IPS-18a (cell line): ENCODE data around the gene RANBP17.

Source experiments
- H3K27ac ChIP-seq: one replicate; pipeline ENCODE4 v1.5.1; 2013; ENCODE audit warnings: low read length
- H3K27me3 ChIP-seq: one replicate; pipeline ENCODE4 v1.6.1; 2013; ENCODE audit warnings: mild to moderate bottlenecking, low read length; ENCODE audit not compliant: control insufficient read depth, insufficient read depth
- H3K36me3 ChIP-seq: one replicate; pipeline ENCODE4 v1.6.1; 2013; ENCODE audit warnings: low read depth, low read length; ENCODE audit not compliant: control insufficient read depth
- H3K4me1 ChIP-seq: one replicate; pipeline ENCODE4 v1.6.1; 2013; ENCODE audit warnings: low read depth, low read length; ENCODE audit not compliant: control insufficient read depth
- H3K4me3 ChIP-seq: one replicate; pipeline ENCODE4 v1.5.1; 2013; ENCODE audit warnings: low read length
- H3K9ac ChIP-seq: one replicate; pipeline ENCODE4 v1.6.1; 2013; ENCODE audit warnings: mild to moderate bottlenecking, low read length, moderate library complexity
- H3K9me3 ChIP-seq: one replicate; pipeline ENCODE4 v1.6.1; 2013; ENCODE audit warnings: low read depth, low read length; ENCODE audit not compliant: control insufficient read depth

The RANBP17 gene

GRCh38 chr5:171335616-171336015 is 473.8 kb downstream of the RANBP17 start:
- Histone ChIP-seq H3K36me3 (no peaks in the 10 kb centered on the region), H3K4me3 (no peak overlapping the region), H3K9ac (no peak overlapping the region), H3K27me3 (peaks cover 41% of the 10 kb centered on the region), H3K4me1 (no peaks in the 10 kb centered on the region), H3K27ac (no peak overlapping the region), H3K9me3 (no peaks in the 10 kb centered on the region)

DNA sequence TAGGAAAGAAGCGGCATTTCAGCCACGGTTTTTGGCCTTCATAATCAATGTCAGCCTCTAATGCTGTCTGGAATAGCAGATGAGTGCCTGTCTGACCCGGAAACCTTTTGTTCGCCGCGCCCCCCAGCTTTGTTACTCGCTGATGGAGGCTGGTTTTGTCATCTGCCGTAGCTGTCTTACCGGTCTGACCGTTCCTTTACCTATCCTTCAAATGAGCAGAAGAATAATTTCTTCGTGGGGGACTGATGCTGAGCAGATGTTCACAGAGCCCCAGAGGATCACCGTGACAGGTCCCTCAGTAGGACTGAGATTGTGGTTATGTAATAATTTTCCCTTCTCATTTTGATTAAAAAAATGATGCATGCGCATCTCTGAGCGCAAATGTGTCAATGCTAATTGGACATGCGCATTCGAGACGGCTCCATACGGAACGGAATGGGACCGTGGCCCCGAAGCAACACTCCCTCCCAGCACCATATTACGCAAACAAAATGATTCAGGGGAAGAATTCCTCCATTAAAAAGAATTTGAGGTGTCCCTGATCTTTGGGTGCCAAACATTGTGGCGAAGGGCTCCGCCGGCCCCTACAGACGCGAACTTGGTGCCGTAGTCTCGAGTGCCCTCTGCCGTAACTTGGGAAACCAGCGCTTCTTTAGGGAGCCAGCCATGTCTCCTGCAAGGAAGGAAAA is 474.8 kb downstream of the RANBP17 start:
- H3K9ac ChIP-seq: no peak overlapping the region
- no peaks in the 10 kb centered on the region for H3K36me3 ChIP-seq
- H3K27ac ChIP-seq: no peak overlapping the region
- H3K4me1 ChIP-seq: no peaks in the 10 kb centered on the region
- H3K27me3 ChIP-seq: peaks cover 41% of the 10 kb centered on the region
- H3K9me3 ChIP-seq: no peaks in the 10 kb centered on the region
- peak overlapping the region; percentile 42 for H3K4me3 ChIP-seq

DNA sequence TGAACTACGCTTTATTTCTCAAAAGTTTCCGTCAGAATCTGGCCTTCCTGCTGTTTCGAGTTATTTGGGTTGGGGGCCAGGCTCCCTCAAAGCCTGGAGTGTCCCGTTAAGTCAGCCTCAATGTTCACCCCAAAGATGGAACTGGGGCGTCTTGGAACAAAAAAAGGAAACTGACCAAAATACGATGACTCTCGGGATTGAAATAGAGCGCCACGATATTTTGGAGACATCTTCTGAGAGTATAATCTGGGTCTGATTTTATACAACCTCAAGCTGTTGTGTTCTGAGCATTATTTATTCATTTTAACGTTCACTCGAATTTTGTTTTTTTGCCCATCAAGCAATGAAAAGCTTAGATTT is 475.4 kb downstream of the RANBP17 start:
- Histone ChIP-seq H3K36me3 (no peaks in the 10 kb centered on the region), H3K4me1 (no peaks in the 10 kb centered on the region), H3K27ac (no peak overlapping the region), H3K9ac (no peak overlapping the region), H3K4me3 (peak overlapping the region; percentile 42), H3K27me3 (peaks cover 41% of the 10 kb centered on the region), H3K9me3 (no peaks in the 10 kb centered on the region)

- H3K9me3 ChIP-seq: no peaks in the 10 kb centered on the region
- peaks cover 34% of the 10 kb centered on the region for H3K27me3 ChIP-seq
- H3K27ac ChIP-seq: no peak overlapping the region
- H3K36me3 ChIP-seq: no peaks in the 10 kb centered on the region
- H3K4me1 ChIP-seq: no peaks in the 10 kb centered on the region
- H3K4me3 ChIP-seq: no peak overlapping the region
- no peak overlapping the region for H3K9ac ChIP-seq
These were observed 478.2 kb downstream of the RANBP17 start for GRCh38 chr5:171340042-171340441.

- Histone ChIP-seq H3K9ac (no peak overlapping the region), H3K27me3 (peaks cover 29% of the 10 kb centered on the region), H3K27ac (no peak overlapping the region), H3K4me1 (no peaks in the 10 kb centered on the region), H3K4me3 (no peak overlapping the region), H3K9me3 (no peaks in the 10 kb centered on the region), H3K36me3 (no peaks in the 10 kb centered on the region)
These were observed 478.7 kb downstream of the RANBP17 start for GRCh38 chr5:171340491-171340890.

GRCh38 chr5:171342362-171343111 is 480.7 kb downstream of the RANBP17 start:
- H3K9ac ChIP-seq: no peak overlapping the region
- no peak overlapping the region for H3K27ac ChIP-seq
- H3K9me3 ChIP-seq: no peaks in the 10 kb centered on the region
- H3K36me3 ChIP-seq: no peaks in the 10 kb centered on the region
- peaks cover 9% of the 10 kb centered on the region for H3K27me3 ChIP-seq
- H3K4me3 ChIP-seq: no peak overlapping the region
- H3K4me1 ChIP-seq: no peaks in the 10 kb centered on the region

GRCh38 chr5:171344936-171345608 is 483.3 kb downstream of the RANBP17 start:
- no peak overlapping the region for H3K27ac ChIP-seq
- no peak overlapping the region for H3K4me3 ChIP-seq
- no peaks in the 10 kb centered on the region for H3K9me3 ChIP-seq
- no peaks in the 10 kb centered on the region for H3K27me3 ChIP-seq
- H3K9ac ChIP-seq: no peak overlapping the region
- no peaks in the 10 kb centered on the region for H3K4me1 ChIP-seq
- H3K36me3 ChIP-seq: no peaks in the 10 kb centered on the region
